HepG2 (cell line): Measurements from ENCODE around the gene CTSW. TPM values are rescaled to one million over a fixed set of nuclear protein-coding genes. Genes with fewer than 3 reads are reported as not detected.

ENCODE experiments used
- AGO2 ChIP-seq: fragments of 200-400 bp; formaldehyde crosslinking; optimal IDR thresholded peaks from 2 replicates; pipeline ENCODE3; 2017; ENCODE audit warnings: mild to moderate bottlenecking, low read depth, low read length, moderate library complexity
- ARID2 ChIP-seq: sonication (generic); formaldehyde crosslinking; IDR thresholded peaks from 2 replicates; pipeline ENCODE4 v1.8.1; 2022; ENCODE audit warnings: mild to moderate bottlenecking, missing genetic modification reagents, borderline replicate concordance
- BRCA1 ChIP-seq: sonication (generic); formaldehyde crosslinking; IDR thresholded peaks from 2 replicates; pipeline ENCODE4 v1.4.0; 2020; ENCODE audit warnings: missing genetic modification reagents
- CENPBD1 ChIP-seq: sonication (generic); formaldehyde crosslinking; IDR thresholded peaks from 2 replicates; pipeline ENCODE4 v1.8.0; 2022; ENCODE audit warnings: missing genetic modification reagents, low read depth, mild to moderate bottlenecking, borderline replicate concordance
- GATAD1 ChIP-seq: IDR thresholded peaks from 2 replicates; pipeline ENCODE4 v1.6.1; 2016; ENCODE audit warnings: missing genetic modification reagents, missing compliant biosample characterization
- JDP2 ChIP-seq: sonication (generic); formaldehyde crosslinking; IDR thresholded peaks from 2 replicates; pipeline ENCODE4 v1.8.1; 2022; ENCODE audit warnings: missing genetic modification reagents, borderline replicate concordance
- KDM5A ChIP-seq: fragments of 200-600 bp; sonication (generic); IDR thresholded peaks from 2 replicates; pipeline ENCODE4 v1.7.0; 2018; ENCODE audit warnings: antibody characterized with exemption, mild to moderate bottlenecking, low read length, borderline replicate concordance
- KDM5B ChIP-seq: sonication (generic); formaldehyde crosslinking; IDR thresholded peaks from 2 replicates; pipeline ENCODE4 v1.4.0; 2020; ENCODE audit warnings: missing genetic modification reagents, mild to moderate bottlenecking, borderline replicate concordance
- SRSF1 ChIP-seq: fragments of 200-400 bp; formaldehyde crosslinking; optimal IDR thresholded peaks from 2 replicates; pipeline ENCODE3; 2017; ENCODE audit warnings: mild to moderate bottlenecking, low read depth, low read length, moderate library complexity
- ZBTB4 ChIP-seq: sonication (generic); formaldehyde crosslinking; IDR thresholded peaks from 2 replicates; pipeline ENCODE4 v1.4.0; 2020; ENCODE audit warnings: missing genetic modification reagents, mild to moderate bottlenecking, borderline replicate concordance
- ZFAT ChIP-seq: sonication (generic); formaldehyde crosslinking; conservative IDR thresholded peaks from 2 replicates; pipeline ENCODE4 v1.8.1; 2023; ENCODE audit warnings: missing genetic modification reagents, inconsistent platforms
- ZFP90 ChIP-seq: sonication (generic); formaldehyde crosslinking; IDR thresholded peaks from 2 replicates; pipeline ENCODE4 v1.8.0; 2022; ENCODE audit warnings: missing genetic modification reagents, mild to moderate bottlenecking, inconsistent platforms, borderline replicate concordance
- ZNF18 ChIP-seq: sonication (generic); formaldehyde crosslinking; IDR thresholded peaks from 2 replicates; pipeline ENCODE4 v1.8.0; 2022; ENCODE audit warnings: mild to moderate bottlenecking, missing genetic modification reagents; ENCODE audit not compliant: insufficient replicate concordance
- ZNF670 ChIP-seq: sonication (generic); formaldehyde crosslinking; IDR thresholded peaks from 2 replicates; pipeline ENCODE4 v1.8.0; 2022; ENCODE audit warnings: mild to moderate bottlenecking, missing genetic modification reagents, borderline replicate concordance
- ZNF687 ChIP-seq: sonication (generic); formaldehyde crosslinking; IDR thresholded peaks from 2 replicates; pipeline ENCODE4 v1.5.1; 2020; ENCODE audit warnings: mild to moderate bottlenecking, missing genetic modification reagents, moderate library complexity
- ZNF704 ChIP-seq: sonication (generic); formaldehyde crosslinking; IDR thresholded peaks from 2 replicates; pipeline ENCODE4 v1.8.1; 2023; ENCODE audit warnings: mild to moderate bottlenecking, inconsistent platforms, moderate library complexity, missing genetic modification reagents, borderline replicate concordance
- ZNF761 ChIP-seq: sonication (generic); formaldehyde crosslinking; conservative IDR thresholded peaks from 2 replicates; pipeline ENCODE4 v1.4.0; 2020; ENCODE audit warnings: mild to moderate bottlenecking, missing genetic modification reagents
- ZNF816 ChIP-seq: sonication (generic); formaldehyde crosslinking; IDR thresholded peaks from 2 replicates; pipeline ENCODE4 v1.8.0; 2022; ENCODE audit warnings: missing genetic modification reagents, mild to moderate bottlenecking, borderline replicate concordance
- polyA plus RNA-seq, 8 experiments: library from polyadenylated mRNA; depleted of rRNA in 3 of 8; stranded (reverse) in 7 of 8; unstranded in 1 of 8; fragments of >200 nt; fragmentation: Illumina TruSeq in 4 of 8; extraction: Trizol in 4 of 8; gene quantifications; 2 replicates each; pipeline versions ENCODE4 v1.2.1 to v1.2.3, GENCODE V29; 2011 to 2016; ENCODE audit warnings: low read depth in 4 of 8, missing spikeins in 1 of 8, mixed read lengths in 1 of 8; ENCODE audit not compliant: insufficient read depth in 1 of 8
- total RNA-seq, 5 experiments: library from RNA; depleted of rRNA; stranded (reverse); fragments of >200 nt; fragmentation: Illumina TruSeq; extraction: Trizol; gene quantifications; 2 replicates each; pipeline ENCODE4 v1.2.3, GENCODE V29; 2016; ENCODE audit warnings: low read depth in 1 of 5

Gene CTSW
- total and polyA plus RNA-seq, 2 of the 13 experiments (the other 11 are each of a cell fraction or from before 2014, with no cell fraction given): 0.09 TPM; not detected in 1

- TF ChIP-seq ZNF687 (CRISPR knock-in tag) (peak; percentile 61), GATAD1 (no peak), KDM5A (peak; percentile 43; the same call in 1 of the 2 replicates), ZNF704 (CRISPR knock-in tag) (no peak), ARID2 (CRISPR knock-in tag) (no peak), ZFP90 (CRISPR knock-in tag) (peak; percentile 6; the same call in 1 of the 2 replicates), JDP2 (CRISPR knock-in tag) (no peak; the same call in 1 of the 2 replicates), ZFAT (CRISPR knock-in tag) (0 out of 2 replicates have a peak, but pooled peaks have one; percentile 46), AGO2 (peak; percentile 96), KDM5B (peak; percentile 62; the same call in 1 of the 2 replicates), ZNF816 (CRISPR knock-in tag) (peak; percentile 46), SRSF1 (peak; percentile 91), ZBTB4 (CRISPR knock-in tag) (no peak), CENPBD1 (CRISPR knock-in tag) (no peak), ZNF18 (peak; percentile 46), BRCA1 (CRISPR knock-in tag) (0 out of 2 replicates have a peak, but pooled peaks have one; percentile 4), ZNF670 (CRISPR knock-in tag) (0 out of 2 replicates have a peak, but pooled peaks have one; percentile 16), ZNF761 (CRISPR knock-in tag) (0 out of 2 replicates have a peak, but pooled peaks have one; percentile 15)
These were observed 22.2 kb upstream of the CTSW start (continued) for GRCh38 chr11:65857500-65857852.
